HCEC 1CT (cell line): ENCODE data around the gene MOB1A.
"Not testable (repeated sequence)": the region's sequence is repeated elsewhere in the genome, so short reads cannot be mapped to it uniquely, and the experiment has no call there.

Source experiments
- DNase-seq: peaks from one replicate; pipeline ENCODE4 v3.0.0-alpha.2; 2017

Gene MOB1A

DNA sequence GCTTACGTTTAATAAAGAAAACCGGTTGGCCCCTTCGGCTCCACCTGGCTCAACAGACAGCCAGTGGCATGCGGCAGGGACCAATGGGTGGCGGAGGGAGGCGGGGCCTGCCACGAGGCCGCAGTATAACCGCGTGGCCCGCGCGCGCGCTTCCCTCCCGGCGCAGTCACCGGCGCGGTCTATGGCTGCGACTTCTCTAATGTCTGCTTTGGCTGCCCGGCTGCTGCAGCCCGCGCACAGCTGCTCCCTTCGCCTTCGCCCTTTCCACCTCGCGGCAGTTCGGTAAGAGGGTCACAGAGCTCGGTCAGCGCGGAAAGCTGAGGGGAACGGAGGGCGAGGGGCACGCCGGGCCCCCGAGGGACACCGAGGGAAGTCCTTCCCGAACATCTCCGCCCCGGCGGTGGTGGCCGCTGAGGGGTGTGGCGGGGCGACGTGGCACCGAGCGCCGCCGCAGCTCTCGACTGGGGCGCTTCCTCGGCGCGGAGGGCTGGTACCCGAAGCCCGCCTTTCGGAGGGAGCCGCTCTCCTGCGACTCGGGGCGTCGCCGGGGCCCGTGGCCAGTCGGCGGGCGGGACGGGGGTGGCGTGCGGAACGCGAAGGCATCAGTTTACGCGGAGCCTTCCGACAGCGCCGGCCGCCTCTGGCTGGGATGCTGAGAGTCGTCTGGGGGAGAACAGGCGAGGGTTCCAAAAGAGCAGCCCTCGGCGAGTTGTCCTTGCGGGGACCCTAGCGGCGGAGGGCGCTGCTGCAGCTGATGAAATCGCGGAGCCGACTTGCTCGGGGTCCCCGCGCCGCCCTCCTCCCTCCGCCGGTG lies 20.0 kb upstream of the MOB1A start, which contains the start of gene MTHFD2:
MTHFD2 (plus strand) TSS at position 155 of the 814 bp plus-strand sequence; CDS start at position 182, 27 bp downstream.
- peak; percentile 97 for DNase-seq

DNA sequence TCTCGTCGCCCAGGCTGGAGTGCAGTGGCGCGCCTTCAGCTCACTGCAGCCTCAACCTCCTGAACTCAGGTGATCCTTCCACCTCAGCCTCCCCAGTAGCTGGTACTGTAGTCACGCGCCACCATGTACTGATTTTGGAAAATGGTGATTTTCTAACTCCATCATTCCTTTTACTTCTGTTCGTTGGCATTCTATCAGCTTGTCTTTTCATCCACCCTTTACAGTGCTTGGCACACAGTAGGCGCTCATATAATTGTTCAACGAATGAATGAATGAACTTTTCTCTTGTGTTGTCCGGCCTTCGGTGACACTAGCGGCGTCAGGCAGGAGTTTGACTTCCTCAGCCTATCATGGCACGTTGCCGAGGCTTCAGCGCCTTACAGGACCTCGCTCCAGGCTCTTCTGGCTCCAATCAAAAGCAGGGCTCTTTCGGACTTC lies 19.4 kb upstream of the MOB1A start:
- no peak for DNase-seq

DNA sequence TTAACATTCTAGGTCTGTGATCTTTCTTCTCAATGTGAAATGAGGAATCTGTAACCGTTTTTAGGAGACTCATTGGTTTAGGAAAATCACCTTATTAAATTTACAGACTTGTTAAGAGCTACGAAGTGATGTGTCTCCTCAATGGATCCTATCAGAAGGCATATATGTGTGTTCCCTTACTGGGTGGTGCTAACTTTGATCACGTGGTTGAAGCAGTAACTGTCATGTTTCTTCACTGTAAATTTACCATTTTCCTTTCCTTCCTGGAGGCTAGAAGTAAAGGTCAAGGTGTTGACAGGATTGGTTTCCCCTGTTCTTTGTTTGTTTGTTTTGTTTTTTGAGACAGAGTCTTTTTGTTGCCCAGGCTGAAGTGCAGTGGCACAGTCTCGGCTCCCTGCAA lies 18.4 kb upstream of the MOB1A start:
- no peak for DNase-seq

GRCh38 chr2:74194799-74195198 lies 16.1 kb upstream of the MOB1A start:
- DNase-seq = no peak

- no peak for DNase-seq
Observed at GRCh38 chr2:74191596-74192380, 13.1 kb upstream of the MOB1A start.

- DNase-seq = no peak
Observed at GRCh38 chr2:74188696-74189095, 10.0 kb upstream of the MOB1A start.

GRCh38 chr2:74188018-74188601 lies 9.4 kb upstream of the MOB1A start:
- DNase-seq = peak; percentile 89

DNA sequence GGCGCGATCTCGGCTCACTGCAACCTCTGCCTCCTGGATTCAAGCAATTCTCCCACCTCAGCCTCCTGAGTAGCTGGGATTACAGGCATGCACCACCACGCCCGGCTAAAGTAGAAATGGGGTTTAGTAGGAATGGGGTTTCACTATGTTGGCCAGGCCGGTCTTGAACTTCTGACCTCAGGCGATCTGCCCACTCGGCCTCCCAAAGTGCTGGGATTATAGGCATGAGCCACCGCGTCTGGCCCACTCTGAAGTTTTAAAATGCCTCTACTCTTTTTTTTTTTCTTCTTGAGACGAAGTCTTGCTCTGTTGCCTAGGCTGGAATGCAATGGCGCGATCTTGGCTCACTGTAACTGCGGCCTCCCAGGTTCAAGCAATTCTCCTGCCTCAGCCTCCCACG lies 8.0 kb upstream of the MOB1A start:
- not testable (repeated sequence) for DNase-seq

DNA sequence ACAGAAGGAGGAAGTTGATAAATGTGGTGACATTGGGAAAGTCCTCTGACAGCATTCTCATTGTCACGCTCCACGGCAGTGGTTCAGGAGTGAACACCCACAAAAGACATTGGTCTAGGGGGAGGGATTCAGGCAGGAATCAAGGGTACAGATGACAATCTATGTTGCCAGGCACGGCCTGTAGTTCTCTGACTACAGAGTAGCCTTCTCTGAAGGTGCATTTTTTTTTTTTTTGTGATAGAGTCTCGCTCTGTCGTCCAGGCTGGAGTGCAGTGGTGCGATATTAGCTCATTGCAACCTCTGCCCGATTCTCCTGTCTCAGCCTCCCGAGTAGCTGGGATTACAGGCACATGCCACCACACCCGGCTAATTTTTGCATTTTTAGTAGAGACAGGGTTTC lies 7.4 kb upstream of the MOB1A start:
- no peak for DNase-seq

GRCh38 chr2:74183878-74184277 lies 5.2 kb upstream of the MOB1A start:
- DNase-seq = no peak

GRCh38 chr2:74181739-74182138 lies 3.1 kb upstream of the MOB1A start:
- DNase-seq = no peak

DNA sequence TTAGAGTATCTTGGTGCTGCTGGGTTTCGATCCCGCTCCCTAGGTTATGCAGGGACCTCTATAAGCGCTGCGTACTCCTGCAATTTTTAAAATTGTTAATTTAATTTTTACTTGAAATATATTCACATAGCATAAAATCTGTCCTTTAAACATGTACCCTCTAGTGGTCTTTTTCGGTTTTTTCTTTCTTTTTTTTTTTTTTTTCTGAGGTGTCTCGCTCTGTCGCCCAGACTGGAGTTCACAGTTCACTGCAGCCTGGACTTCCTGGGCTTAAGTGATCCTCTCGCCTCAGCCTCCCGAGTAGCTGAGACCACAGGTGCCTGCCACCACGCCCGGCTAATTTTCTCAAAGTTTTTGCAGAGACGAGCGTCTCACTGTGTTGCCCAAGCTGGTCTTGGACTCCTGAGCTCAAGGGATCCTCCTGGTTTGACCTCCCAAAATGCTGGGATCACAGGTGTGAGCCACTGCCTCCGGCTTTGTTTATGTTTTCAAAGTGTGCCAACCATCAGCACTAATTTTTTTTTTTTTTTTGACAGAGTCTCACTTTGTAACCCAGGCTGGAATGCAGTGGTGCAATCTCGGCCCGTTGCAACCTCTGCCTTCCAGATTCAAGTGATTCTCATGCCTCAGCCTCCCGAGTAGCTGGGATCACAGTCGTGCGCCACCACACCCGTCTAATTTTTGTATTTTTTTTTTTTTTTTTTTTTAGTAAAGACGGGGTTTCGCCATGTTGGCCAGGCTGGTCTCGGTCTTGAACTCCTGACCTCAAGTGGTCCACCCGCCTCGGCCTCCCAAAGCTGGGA lies 585 bp upstream of the MOB1A start:
- no peak for DNase-seq

- DNase-seq = no peak
Observed at GRCh38 chr2:74177696-74178095, 983 bp downstream of the MOB1A start.

DNA sequence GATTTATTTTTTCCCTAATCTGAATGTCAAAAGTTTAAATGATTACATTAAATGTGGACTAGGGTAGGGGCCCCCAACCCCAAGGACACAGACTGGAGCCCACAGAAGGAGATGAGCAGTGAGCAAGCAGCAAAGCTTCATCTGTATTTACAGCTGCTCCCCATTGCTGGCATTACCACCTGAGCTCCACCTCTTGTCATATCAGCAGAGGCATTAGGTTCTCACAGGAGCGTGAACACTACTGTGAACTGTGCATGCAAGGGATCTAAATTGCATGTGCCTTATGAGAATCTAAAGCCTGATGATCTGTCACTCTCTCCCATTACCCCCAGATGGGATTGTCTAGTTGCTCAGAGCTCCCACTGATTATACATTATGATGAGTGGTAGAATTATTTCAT lies 3.8 kb downstream of the MOB1A start:
- DNase-seq = no peak

- DNase-seq = no peak
Observed at GRCh38 chr2:74168739-74169138, 9.9 kb downstream of the MOB1A start.

DNA sequence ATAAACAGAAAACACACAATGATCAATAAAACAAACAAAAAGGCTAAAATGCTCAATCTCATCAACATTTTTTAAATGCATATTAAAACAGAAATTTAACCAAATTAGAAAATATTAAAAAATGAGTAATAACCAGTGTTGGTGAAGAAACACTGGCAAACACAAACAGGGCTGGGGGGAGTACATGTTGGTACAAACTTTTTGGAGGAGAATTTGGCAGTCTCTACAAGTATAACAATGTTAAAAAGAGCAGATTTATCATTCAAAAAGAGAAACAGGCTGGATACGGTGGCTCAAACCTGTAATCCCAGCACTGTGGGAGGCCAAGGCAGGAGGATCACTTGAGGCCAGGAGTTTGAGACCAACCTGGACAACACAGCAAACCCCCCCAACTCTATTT lies 13.9 kb downstream of the MOB1A start:
- no peak for DNase-seq

DNA sequence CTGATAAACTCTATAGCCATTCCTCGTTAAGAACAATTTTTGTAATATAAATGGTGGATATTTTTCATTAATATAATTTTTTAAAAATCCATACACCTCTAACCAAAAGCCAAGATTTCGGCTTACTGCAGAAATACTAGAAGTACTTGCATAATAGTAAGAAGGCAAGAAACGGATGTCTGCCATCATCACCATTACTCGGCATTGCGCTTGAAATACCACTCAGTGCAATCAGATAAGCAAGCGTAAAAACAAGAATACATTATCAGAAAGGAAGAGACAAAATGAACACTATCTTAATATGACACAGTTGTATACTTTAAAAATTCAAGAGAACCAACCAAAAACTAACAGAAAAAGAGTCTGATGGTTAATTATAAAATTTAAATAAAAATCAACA lies 15.7 kb downstream of the MOB1A start:
- DNase-seq = no peak

DNA sequence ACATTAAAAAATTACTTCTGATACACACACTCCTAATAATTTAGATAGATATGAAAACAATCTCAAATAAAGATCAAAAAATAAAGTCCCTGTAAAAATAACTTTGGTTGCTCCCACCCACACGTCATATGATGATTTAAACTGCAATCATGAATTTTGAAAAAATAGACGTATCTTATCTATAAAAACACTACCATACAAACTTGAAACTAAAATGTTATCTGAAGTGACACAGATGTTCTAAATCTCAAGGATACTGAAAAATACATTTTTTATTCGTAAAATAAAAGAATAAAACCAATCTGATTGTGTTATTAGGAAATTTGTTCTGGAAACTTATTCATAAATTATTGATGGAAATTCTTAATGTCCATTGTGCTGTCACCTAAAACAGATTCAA lies 22.8 kb downstream of the MOB1A start:
- DNase-seq = no peak

GRCh38 chr2:74152954-74153353 lies 25.7 kb downstream of the MOB1A start:
- no peak for DNase-seq

DNA sequence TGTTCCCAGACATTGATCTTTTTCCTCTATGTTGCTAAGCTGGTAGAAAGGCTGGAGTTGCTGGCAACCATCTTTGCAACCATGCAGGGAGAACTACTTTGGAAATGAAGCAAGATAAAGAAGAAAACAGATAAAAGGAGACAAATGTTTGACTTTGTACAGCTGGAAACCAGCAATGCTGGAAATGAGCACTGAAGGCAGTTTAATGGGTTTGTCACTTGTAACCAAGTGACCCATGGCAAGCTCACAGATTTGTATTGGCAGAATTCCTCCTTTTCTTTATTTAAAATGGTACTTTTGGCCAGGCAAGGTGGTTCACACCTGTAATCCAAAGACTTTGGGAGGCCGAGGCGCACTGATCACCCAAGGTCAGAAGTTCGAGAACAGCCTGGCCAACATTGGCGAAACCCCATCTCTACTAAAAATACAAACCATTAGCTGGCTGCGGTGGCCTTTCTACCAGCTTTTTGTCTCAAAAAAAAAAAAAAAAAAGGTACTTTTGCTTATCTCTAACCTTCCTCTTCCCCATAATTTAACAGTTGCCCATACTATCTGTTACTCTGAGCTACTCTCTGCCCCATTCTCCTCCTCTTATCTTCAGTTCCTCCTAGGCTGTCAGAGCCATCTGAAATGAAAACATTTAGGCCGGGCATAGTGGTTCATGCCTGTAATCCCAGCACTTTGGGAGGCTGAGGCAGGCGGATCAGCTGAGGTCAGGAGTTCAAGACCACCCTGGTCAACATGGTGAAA lies 28.9 kb downstream of the MOB1A start:
- DNase-seq = no peak

- no peak for DNase-seq
Observed at GRCh38 chr2:74149247-74149525, 29.5 kb downstream of the MOB1A start.

- no peak for DNase-seq
Observed at GRCh38 chr2:74148457-74149246, 30.0 kb downstream of the MOB1A start.
